MCF 10A (cell line): ENCODE data around the gene PTPRC. TPM values are rescaled to one million over a fixed set of nuclear protein-coding genes. Genes with fewer than 3 reads are reported as not detected.

Experiments
- BruUV-seq: library from RNA; stranded (reverse); fragments of 400-500 nt; replicated peaks from 2 replicates; lab custom pipeline; 2021; lab: Mats Ljungman, UMichigan
- CTCF ChIA-PET: fragments of 300-600 bp; sonication (Branson Sonifier 250); formaldehyde crosslinking; extraction: SDS; loops from one replicate; lab custom pipeline; 2021; ENCODE audit warnings: antibody characterized with exemption, inconsistent platforms; lab: Yijun Ruan, JAX
- POLR2A ChIA-PET: fragments of 300-600, 350-650 bp; sonication (Branson Sonifier 250); formaldehyde crosslinking; extraction: SDS; loops from one replicate; lab custom pipeline; 2020; ENCODE audit warnings: antibody characterized with exemption, inconsistent platforms; lab: Yijun Ruan, JAX
- DNase-seq: peaks from one replicate; pipeline ENCODE4 v3.0.0-alpha.2; 2018; ENCODE audit not compliant: unreplicated experiment
- H3K27ac Mint-ChIP-seq: one replicate; pipeline ENCODE4 v1.8.0; 2022; ENCODE audit warnings: mild to moderate bottlenecking, low read depth, mixed read lengths; ENCODE audit not compliant: unreplicated experiment
- H3K27me3 Mint-ChIP-seq: one replicate; pipeline ENCODE4 v1.8.0; 2022; ENCODE audit warnings: mixed read lengths; ENCODE audit not compliant: insufficient read depth, unreplicated experiment
- H3K36me3 Mint-ChIP-seq: one replicate; pipeline ENCODE4 v1.8.0; 2022; ENCODE audit warnings: mild to moderate bottlenecking, moderate library complexity, mixed read lengths; ENCODE audit not compliant: insufficient read depth, unreplicated experiment
- H3K4me1 Mint-ChIP-seq: one replicate; pipeline ENCODE4 v1.8.0; 2022; ENCODE audit warnings: mixed read lengths; ENCODE audit not compliant: insufficient read depth, unreplicated experiment
- H3K4me3 Mint-ChIP-seq: one replicate; pipeline ENCODE4 v1.8.0; 2022; ENCODE audit warnings: mild to moderate bottlenecking, moderate library complexity, mixed read lengths; ENCODE audit not compliant: unreplicated experiment
- H3K9me3 Mint-ChIP-seq: one replicate; pipeline ENCODE4 v1.8.0; 2022; ENCODE audit warnings: mixed read lengths; ENCODE audit not compliant: unreplicated experiment
- CTCF ChIP-seq: fragments of 200-600 bp; IDR thresholded peaks from one replicate; pipeline ENCODE4 v1.8.0; 2022; ENCODE audit warnings: antibody characterized with exemption, mild to moderate bottlenecking; ENCODE audit not compliant: unreplicated experiment
- intact Hi-C: fragments of 100-400 bp; cut with micrococcal nuclease; formaldehyde crosslinking; loops from 2 replicates; pipeline ENCODE4 v1.14.1; 2022
- total RNA-seq: library from RNA; stranded (reverse); gene quantifications from 2 replicates; pipeline ENCODE4 v1.2.3, GENCODE V29; 2022

PTPRC gene
- total RNA-seq, 1 experiment from 2014 or later, result not detected

- POLR2A ChIA-PET, result no interaction called here
- no peaks in the 10 kb centered on the region for H3K36me3 Mint-ChIP-seq
- DNase-seq, result no peak
- H3K27me3 Mint-ChIP-seq, result no peaks in the 10 kb centered on the region
- no TSS peak for BruUV-seq
- H3K27ac Mint-ChIP-seq, result no peak overlapping the region
- no peaks in the 10 kb centered on the region for H3K9me3 Mint-ChIP-seq
- intact Hi-C loops, result no loop called here
- no peaks in the 10 kb centered on the region for H3K4me1 Mint-ChIP-seq
- CTCF ChIA-PET, result no interaction called here
- no peak for TF ChIP-seq CTCF
- H3K4me3 Mint-ChIP-seq, result no peak overlapping the region
Measured at GRCh38 chr1:198617406-198617805, 21.4 kb upstream of the PTPRC start.

- Mint-ChIP-seq H3K27ac (no peak overlapping the region), H3K9me3 (no peaks in the 10 kb centered on the region), H3K4me3 (no peak overlapping the region), H3K4me1 (peaks cover 10% of the 10 kb centered on the region), H3K27me3 (no peaks in the 10 kb centered on the region), H3K36me3 (no peaks in the 10 kb centered on the region)
- intact Hi-C loops, result no loop called here
- no peak for TF ChIP-seq CTCF
- BruUV-seq, result no TSS peak
- DNase-seq, result no peak
- ChIA-PET POLR2A (no interaction called here), CTCF (interaction anchor here (0.8 kb wide), 1 partner anchor 16 kb away, joined by 4 read pairs; no protein-coding TSS in a partner anchor)
Measured at GRCh38 chr1:198619375-198620140, 19.3 kb upstream of the PTPRC start.

GRCh38 chr1:198620218-198620617, 18.6 kb upstream of the PTPRC start:
- BruUV-seq, result no TSS peak
- ChIA-PET CTCF (no interaction called here), POLR2A (no interaction called here)
- H3K27ac Mint-ChIP-seq, result no peak overlapping the region
- no peaks in the 10 kb centered on the region for H3K27me3 Mint-ChIP-seq
- H3K4me3 Mint-ChIP-seq, result no peak overlapping the region
- intact Hi-C loops, result no loop called here
- H3K4me1 Mint-ChIP-seq, result peaks cover 10% of the 10 kb centered on the region
- no peaks in the 10 kb centered on the region for H3K9me3 Mint-ChIP-seq
- no peak for DNase-seq
- no peak for TF ChIP-seq CTCF
- no peaks in the 10 kb centered on the region for H3K36me3 Mint-ChIP-seq

GRCh38 chr1:198620951-198621824, 17.7 kb upstream of the PTPRC start:
- no peaks in the 10 kb centered on the region for H3K36me3 Mint-ChIP-seq
- no peak overlapping the region for H3K4me3 Mint-ChIP-seq
- BruUV-seq, result no TSS peak
- intact Hi-C loops, result no loop called here
- CTCF ChIA-PET, result interaction anchor here (0.6 kb wide), 2 partner anchors 928 to 1200 kb away, joined by 3 read pairs; no protein-coding TSS in a partner anchor
- DNase-seq, result no peak
- no peak for TF ChIP-seq CTCF
- H3K27ac Mint-ChIP-seq, result no peak overlapping the region
- POLR2A ChIA-PET, result interaction anchor here (0.6 to 0.7 kb wide), 2 partner anchors 36 to 136 kb away, joined by 3 to 5 read pairs; no protein-coding TSS in a partner anchor
- H3K27me3 Mint-ChIP-seq, result no peaks in the 10 kb centered on the region
- H3K9me3 Mint-ChIP-seq, result peaks cover 3% of the 10 kb centered on the region
- H3K4me1 Mint-ChIP-seq, result peaks cover 10% of the 10 kb centered on the region
